Suppressor macrophage treated with lipopolysaccharide for 4 hours (primary cell): ENCODE results near the gene SLC16A12.

Source experiments
- DNase-seq: peaks from one replicate; pipeline ENCODE4 v3.0.0-alpha.2; 2020

Gene SLC16A12

GRCh38 chr10:89535171-89536012, at the start of gene SLC16A12:
SLC16A12 (minus strand) TSS chr10:89535594; CDS start chr10:89462578, 73,016 bp downstream.
- DNase-seq, result no peak

DNA sequence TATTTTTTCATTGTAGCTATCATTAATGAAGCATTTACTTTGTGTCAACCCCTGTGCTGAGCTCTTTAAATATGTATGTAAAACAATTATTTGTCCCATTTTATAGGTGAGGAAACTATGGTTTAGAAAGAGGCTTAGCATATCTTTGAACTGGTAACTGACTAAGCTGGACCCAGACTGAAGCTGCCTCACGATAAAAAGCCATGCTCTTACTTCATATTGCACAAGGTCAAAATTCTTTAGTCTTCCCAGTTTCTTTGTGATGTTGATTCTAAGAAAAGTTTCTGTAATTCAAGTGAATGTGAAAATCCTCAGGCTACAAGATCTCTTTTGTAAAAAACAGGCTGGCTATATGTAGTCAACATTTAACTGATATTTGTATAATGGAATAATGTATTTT, 46.6 kb upstream of the SLC16A12 start:
- DNase-seq, result no peak

- peak; percentile 34 for DNase-seq
Observed at GRCh38 chr10:89580243-89580642, 44.8 kb upstream of the SLC16A12 start.

DNA sequence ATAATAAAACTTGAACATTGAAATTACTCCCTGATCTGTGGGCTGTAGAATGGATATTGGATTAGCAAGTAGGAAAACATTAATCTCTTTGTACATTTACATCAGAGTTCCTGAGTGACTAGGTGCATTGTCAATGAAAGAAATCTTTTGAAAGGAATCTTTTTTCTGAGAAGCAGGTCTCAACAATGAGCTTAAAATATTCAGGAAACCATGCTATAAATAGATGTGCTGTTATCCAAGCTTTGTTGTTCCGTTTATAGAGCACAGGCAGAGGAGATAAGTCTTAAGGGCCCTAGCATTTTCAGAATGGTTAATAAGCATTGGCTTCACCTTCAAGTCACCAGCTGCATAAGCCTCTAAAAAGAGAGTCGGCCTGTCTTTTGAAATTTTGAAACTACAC, 41.3 kb upstream of the SLC16A12 start:
- DNase-seq, result no peak

GRCh38 chr10:89576022-89576421, 40.6 kb upstream of the SLC16A12 start:
- DNase-seq, result no peak

- no peak for DNase-seq
Observed at GRCh38 chr10:89575031-89575430, 39.6 kb upstream of the SLC16A12 start.

- DNase-seq, result peak; percentile 26
Observed at GRCh38 chr10:89574368-89574767, 39.0 kb upstream of the SLC16A12 start.

DNA sequence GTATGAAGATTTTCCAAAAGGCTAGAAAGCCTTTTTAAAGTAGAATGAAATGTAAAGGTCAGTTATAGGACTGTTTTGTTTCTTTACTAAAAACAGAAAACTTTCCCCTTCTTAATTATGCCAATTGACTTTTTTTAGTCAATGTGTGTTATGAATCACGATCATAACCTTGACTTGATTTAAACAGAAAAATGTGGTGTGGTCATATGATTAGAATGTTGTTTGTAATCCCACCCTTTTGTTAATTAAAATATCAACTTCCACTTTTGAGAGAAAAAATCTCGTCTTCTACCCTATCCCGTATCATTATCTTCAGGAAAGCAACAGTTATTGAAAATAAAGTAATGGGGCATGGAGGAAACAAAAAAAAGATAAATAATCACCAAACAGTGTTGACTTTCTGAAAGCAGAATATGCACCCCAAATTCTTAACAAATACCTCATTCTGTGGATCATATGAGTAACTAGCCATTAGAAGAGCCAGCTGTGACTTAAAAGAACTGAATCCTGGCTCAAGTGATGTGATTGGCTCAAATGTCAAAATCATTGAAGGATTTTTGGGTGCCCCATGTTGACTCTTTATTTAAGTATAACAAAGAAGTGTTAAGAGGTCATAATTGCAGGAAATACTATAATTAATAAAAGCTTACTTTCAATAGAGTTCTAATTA, 32.3 kb upstream of the SLC16A12 start:
- DNase-seq, result no peak

DNA sequence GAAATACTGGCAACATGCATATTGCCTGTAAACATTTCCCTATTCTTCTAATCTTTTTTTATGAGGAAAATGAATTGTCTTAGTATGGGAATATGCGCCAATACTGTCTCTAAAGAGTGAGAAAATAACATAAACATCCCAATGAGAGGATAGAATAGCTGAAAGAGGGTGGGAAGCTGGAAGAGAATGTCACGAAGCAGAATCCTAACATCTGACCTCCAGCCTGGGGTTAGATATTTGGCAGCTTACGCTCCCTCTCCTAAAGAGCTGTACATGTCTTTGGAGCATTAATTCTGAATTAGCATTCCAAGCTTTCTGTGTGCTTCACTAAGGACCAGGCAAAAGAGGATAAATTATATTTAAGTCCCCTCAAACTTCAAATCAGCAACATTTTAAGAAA, 31.6 kb upstream of the SLC16A12 start:
- no peak for DNase-seq

DNA sequence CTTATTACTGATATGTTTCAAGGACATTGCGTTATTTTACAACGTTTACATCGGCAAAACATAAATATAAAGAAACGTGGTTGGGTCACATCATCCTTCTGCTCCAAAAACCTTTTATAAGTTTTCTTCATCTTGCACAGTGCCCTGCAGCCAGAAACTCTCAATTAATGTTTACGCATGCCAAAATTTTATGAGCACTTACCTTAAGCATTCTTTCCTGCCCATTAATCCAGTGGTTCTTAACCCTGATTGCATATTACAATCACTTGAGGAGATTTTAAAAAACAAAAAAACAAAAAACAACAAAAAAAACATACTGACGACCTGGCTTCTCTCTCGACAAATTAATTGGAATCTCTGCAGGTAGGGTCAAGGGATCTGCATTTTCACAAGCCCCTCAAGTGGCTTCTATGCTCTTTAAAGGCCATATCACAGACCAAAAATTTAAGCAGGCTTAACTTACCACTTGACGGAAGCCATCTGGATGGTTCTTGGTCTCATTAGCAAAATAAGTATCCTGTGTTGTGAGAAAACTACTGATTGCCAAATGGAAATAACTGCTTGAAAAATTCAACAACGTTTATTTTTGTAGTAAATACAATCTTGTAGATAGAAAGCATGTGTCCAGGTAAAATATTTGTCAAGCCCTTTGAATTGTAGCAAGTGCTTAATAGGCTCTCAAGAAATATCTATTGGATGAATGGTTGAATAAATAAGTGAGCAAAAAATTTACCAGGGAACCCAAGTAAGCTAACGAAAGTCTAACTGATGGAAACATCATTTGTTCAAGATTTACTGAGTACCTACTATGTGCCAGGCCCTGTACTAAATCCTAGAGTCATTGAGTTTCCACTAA, 30.9 kb upstream of the SLC16A12 start:
- DNase-seq, result no peak

- DNase-seq, result no peak
Observed at GRCh38 chr10:89565180-89565579, 29.8 kb upstream of the SLC16A12 start.

GRCh38 chr10:89563861-89564478, 28.6 kb upstream of the SLC16A12 start:
- DNase-seq, result peak; percentile 55

GRCh38 chr10:89563311-89563710, 27.9 kb upstream of the SLC16A12 start:
- DNase-seq, result no peak

GRCh38 chr10:89556600-89556999, 21.2 kb upstream of the SLC16A12 start:
- DNase-seq, result no peak

- DNase-seq, result no peak
Observed at GRCh38 chr10:89555688-89556445, 20.5 kb upstream of the SLC16A12 start.

DNA sequence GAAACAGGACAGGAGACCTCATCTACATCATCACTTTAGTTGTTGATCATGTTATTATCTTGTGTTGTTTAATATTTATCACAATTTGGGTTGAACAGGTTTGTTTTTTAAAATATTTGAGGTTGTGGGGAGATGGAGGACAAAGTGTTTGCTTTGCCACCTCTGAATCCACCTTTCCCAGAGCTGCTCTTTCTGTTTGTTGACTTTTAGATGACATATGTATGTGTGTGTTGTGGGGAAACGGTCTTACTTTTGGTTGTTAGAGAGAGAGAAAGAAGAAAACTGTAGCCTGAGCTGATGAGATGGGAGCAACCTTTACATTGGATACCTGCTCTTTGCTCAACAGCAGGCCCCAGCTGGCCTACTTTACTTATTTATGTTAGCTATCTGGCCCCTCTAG, 19.0 kb upstream of the SLC16A12 start:
- DNase-seq, result no peak

GRCh38 chr10:89553064-89553734, 17.8 kb upstream of the SLC16A12 start:
- no peak for DNase-seq

DNA sequence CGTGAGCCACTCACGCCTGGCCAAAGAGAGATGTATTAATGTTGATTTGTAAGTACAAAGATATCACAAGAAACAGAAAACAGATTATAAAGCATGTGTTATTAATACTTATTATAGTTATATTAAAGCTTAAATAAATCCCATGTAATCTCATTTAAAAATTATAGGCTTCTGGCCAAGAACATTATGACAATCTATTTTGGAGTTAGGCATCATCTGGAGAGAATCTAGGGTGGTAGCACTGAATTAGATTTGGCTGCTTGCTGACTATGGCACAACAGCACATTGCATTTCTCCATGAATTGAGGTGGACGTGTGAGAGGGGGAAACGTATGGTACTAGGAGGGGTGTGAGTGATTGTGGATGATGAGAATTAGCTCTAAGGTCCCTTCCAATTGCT, 16.8 kb upstream of the SLC16A12 start:
- no peak for DNase-seq

- no peak for DNase-seq
Observed at GRCh38 chr10:89550509-89550908, 15.1 kb upstream of the SLC16A12 start.

- DNase-seq, result no peak
Observed at GRCh38 chr10:89549510-89549909, 14.1 kb upstream of the SLC16A12 start.

- peak; percentile 13 for DNase-seq
Observed at GRCh38 chr10:89548673-89549072, 13.3 kb upstream of the SLC16A12 start.
